Measurements from ENCODE around the gene CAD. TPM values are rescaled to one million over a fixed set of nuclear protein-coding genes. Genes with fewer than 3 reads are reported as not detected.

Gene CAD
- total and polyA plus RNA-seq, 4 donors: 6.3 to 23.2 (median 13.5) TPM

DNA sequence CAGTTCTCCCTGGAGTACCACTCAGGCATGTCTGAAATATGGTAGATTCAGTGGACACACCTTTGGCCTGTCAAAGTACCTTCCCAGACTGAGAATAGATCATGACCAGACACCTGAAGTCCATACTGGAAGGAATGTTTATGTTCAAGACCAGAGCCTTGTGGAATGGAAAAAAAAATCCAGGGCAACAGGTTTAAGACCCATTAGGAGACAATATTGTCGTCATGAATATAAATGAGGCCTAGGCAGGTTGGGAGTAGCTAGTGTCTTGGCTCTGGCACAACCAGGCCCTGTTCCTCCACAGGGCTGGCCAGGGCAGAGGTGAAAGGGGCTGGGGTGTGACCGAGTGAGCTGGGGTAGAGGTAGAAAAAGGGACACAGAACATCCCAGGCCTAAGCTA, 18.5 kb upstream of the CAD start:
- Histone ChIP-seq H3K27me3 (ENCODE audit: control insufficient read depth in 4 of 4, insufficient read depth in 4 of 4, low read length in 3 of 4) (no peaks in the 10 kb centered on the region), H3K4me1 (ENCODE audit: control insufficient read depth in 4 of 4, insufficient read depth in 4 of 4, low read length in 3 of 4) (peaks cover 0 to 4% (median under 1%) of the 10 kb centered on the region in 4 donors), H3K27ac (ENCODE audit: low read depth in 1 of 2, low read length in 2 of 2) (no peak overlapping the region), H3K36me3 (ENCODE audit: control insufficient read depth in 4 of 4, insufficient read depth in 3 of 4, low read depth in 1 of 4, low read length in 3 of 4) (peaks cover 0 to 39% (median 25%) of the 10 kb centered on the region in 4 donors), H3K9ac (ENCODE audit: low read depth in 1 of 2, low read length in 2 of 2) (no peak overlapping the region), H3K9me3 (ENCODE audit: control insufficient read depth in 4 of 4, low read length in 3 of 4) (no peaks in the 10 kb centered on the region), H3K4me3 (ENCODE audit: low read depth in 1 of 3, low read length in 3 of 3) (no peak overlapping the region)
- no peak for TF ChIP-seq GABPA (IDR thresholded peaks at IDR 0.05 in 1 of 2, conservative IDR thresholded peaks at IDR 0.05 in 1 of 2)
- no peak for TF ChIP-seq NR2F2 (IDR thresholded peaks at IDR 0.05)
- TF ChIP-seq, protein P1, sequence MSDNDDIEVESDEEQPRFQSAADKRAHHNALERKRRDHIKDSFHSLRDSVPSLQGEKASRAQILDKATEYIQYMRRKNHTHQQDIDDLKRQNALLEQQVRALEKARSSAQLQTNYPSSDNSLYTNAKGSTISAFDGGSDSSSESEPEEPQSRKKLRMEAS (IDR thresholded peaks at IDR 0.05): no peak
- no peak for TF ChIP-seq HNF4G (IDR thresholded peaks at IDR 0.05)
- TF ChIP-seq FOXA1 (IDR thresholded peaks at IDR 0.05): no peak
- TF ChIP-seq RXRA (IDR thresholded peaks at IDR 0.05): no peak
- no peak for TF ChIP-seq HNF4A (conservative IDR thresholded peaks at IDR 0.05)
- TF ChIP-seq FOXA2 (IDR thresholded peaks at IDR 0.05): no peak
- TF ChIP-seq, protein P2, sequence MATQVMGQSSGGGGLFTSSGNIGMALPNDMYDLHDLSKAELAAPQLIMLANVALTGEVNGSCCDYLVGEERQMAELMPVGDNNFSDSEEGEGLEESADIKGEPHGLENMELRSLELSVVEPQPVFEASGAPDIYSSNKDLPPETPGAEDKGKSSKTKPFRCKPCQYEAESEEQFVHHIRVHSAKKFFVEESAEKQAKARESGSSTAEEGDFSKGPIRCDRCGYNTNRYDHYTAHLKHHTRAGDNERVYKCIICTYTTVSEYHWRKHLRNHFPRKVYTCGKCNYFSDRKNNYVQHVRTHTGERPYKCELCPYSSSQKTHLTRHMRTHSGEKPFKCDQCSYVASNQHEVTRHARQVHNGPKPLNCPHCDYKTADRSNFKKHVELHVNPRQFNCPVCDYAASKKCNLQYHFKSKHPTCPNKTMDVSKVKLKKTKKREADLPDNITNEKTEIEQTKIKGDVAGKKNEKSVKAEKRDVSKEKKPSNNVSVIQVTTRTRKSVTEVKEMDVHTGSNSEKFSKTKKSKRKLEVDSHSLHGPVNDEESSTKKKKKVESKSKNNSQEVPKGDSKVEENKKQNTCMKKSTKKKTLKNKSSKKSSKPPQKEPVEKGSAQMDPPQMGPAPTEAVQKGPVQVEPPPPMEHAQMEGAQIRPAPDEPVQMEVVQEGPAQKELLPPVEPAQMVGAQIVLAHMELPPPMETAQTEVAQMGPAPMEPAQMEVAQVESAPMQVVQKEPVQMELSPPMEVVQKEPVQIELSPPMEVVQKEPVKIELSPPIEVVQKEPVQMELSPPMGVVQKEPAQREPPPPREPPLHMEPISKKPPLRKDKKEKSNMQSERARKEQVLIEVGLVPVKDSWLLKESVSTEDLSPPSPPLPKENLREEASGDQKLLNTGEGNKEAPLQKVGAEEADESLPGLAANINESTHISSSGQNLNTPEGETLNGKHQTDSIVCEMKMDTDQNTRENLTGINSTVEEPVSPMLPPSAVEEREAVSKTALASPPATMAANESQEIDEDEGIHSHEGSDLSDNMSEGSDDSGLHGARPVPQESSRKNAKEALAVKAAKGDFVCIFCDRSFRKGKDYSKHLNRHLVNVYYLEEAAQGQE (IDR thresholded peaks at IDR 0.05): no peak
- no peak for TF ChIP-seq TAF1 (conservative IDR thresholded peaks at IDR 0.05)
- TF ChIP-seq, protein P3, sequence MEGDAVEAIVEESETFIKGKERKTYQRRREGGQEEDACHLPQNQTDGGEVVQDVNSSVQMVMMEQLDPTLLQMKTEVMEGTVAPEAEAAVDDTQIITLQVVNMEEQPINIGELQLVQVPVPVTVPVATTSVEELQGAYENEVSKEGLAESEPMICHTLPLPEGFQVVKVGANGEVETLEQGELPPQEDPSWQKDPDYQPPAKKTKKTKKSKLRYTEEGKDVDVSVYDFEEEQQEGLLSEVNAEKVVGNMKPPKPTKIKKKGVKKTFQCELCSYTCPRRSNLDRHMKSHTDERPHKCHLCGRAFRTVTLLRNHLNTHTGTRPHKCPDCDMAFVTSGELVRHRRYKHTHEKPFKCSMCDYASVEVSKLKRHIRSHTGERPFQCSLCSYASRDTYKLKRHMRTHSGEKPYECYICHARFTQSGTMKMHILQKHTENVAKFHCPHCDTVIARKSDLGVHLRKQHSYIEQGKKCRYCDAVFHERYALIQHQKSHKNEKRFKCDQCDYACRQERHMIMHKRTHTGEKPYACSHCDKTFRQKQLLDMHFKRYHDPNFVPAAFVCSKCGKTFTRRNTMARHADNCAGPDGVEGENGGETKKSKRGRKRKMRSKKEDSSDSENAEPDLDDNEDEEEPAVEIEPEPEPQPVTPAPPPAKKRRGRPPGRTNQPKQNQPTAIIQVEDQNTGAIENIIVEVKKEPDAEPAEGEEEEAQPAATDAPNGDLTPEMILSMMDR (IDR thresholded peaks at IDR 0.05; ENCODE audit: low read depth, low read length, missing input control): no peak
- TF ChIP-seq YY1 (IDR thresholded peaks at IDR 0.05): no peak
- no peak for TF ChIP-seq RAD21 (IDR thresholded peaks at IDR 0.05)
- TF ChIP-seq EGR1 (IDR thresholded peaks at IDR 0.05; ENCODE audit: low read depth in 2 of 2): no peak
- TF ChIP-seq, protein P4, sequence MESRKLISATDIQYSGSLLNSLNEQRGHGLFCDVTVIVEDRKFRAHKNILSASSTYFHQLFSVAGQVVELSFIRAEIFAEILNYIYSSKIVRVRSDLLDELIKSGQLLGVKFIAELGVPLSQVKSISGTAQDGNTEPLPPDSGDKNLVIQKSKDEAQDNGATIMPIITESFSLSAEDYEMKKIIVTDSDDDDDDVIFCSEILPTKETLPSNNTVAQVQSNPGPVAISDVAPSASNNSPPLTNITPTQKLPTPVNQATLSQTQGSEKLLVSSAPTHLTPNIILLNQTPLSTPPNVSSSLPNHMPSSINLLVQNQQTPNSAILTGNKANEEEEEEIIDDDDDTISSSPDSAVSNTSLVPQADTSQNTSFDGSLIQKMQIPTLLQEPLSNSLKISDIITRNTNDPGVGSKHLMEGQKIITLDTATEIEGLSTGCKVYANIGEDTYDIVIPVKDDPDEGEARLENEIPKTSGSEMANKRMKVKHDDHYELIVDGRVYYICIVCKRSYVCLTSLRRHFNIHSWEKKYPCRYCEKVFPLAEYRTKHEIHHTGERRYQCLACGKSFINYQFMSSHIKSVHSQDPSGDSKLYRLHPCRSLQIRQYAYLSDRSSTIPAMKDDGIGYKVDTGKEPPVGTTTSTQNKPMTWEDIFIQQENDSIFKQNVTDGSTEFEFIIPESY (IDR thresholded peaks at IDR 0.05): no peak
- DNase-seq (ENCODE audit: low spot score): no peak
- WGBS: 90% methylated on average over 2 of the region's 2 CpGs

DNA sequence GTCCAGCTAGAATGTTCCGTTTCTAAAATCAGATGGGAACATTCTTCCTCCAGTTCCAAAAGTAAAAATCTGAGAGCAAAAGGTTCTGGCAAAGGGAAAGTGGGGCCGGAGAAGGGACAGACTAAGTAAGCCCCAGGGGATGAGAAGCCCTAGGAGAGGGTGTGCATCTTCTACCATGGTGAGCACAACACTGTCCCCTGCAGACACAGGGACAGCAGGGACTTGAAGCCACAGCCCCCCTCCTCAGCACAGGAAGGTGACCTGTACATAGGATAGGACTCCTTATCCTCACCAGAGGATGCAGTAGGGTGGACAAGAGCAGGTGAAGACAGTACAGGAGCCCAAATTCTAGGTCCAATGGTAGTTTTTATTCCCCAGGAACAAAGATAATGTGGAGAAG, 17.9 kb upstream of the CAD start:
- 89% methylated on average over 2 of the region's 2 CpGs for WGBS
- DNase-seq (ENCODE audit: low spot score): no peak
- H3K27me3 ChIP-seq (ENCODE audit: control insufficient read depth in 4 of 4, insufficient read depth in 4 of 4, low read length in 3 of 4): no peaks in the 10 kb centered on the region

More for the DNA sequence above, 17.9 kb upstream of the CAD start:
- H3K4me1 ChIP-seq (ENCODE audit: control insufficient read depth in 4 of 4, insufficient read depth in 4 of 4, low read length in 3 of 4): peaks cover 0 to 4% (median under 1%) of the 10 kb centered on the region in 4 donors
- H3K36me3 ChIP-seq (ENCODE audit: control insufficient read depth in 4 of 4, insufficient read depth in 3 of 4, low read depth in 1 of 4, low read length in 3 of 4): peaks cover 0 to 45% (median 29%) of the 10 kb centered on the region in 4 donors
- H3K9me3 ChIP-seq (ENCODE audit: control insufficient read depth in 4 of 4, low read length in 3 of 4): no peaks in the 10 kb centered on the region
- H3K27ac ChIP-seq (ENCODE audit: low read depth in 1 of 2, low read length in 2 of 2): no peak overlapping the region
- H3K4me3 ChIP-seq (ENCODE audit: low read depth in 1 of 3, low read length in 3 of 3): no peak overlapping the region
- TF ChIP-seq GABPA (IDR thresholded peaks at IDR 0.05 in 1 of 2, conservative IDR thresholded peaks at IDR 0.05 in 1 of 2) (no peak), EGR1 (IDR thresholded peaks at IDR 0.05; ENCODE audit: low read depth in 2 of 2) (no peak), TAF1 (conservative IDR thresholded peaks at IDR 0.05) (no peak), RXRA (IDR thresholded peaks at IDR 0.05) (no peak), NR2F2 (IDR thresholded peaks at IDR 0.05) (no peak)
- TF ChIP-seq, protein P4 (IDR thresholded peaks at IDR 0.05): no peak
- no peak overlapping the region for H3K9ac ChIP-seq (ENCODE audit: low read depth in 1 of 2, low read length in 2 of 2)

All from liver (tissue), 9 donors.